NCI-H2107 treated with DMSO at 0.1 percent for 48 hours (cell line): Measurements from ENCODE around the gene AXDND1.
"Not testable (repeated sequence)": the region's sequence is repeated elsewhere in the genome, so short reads cannot be mapped to it uniquely, and the experiment has no call there.

Experiments
- DNase-seq: peaks from one replicate; lab custom pipeline; 2025; ENCODE audit not compliant: unreplicated experiment; lab: John Stamatoyannopoulos, UW

AXDND1 gene

GRCh38 chr1:179369751-179370341 lies 4.1 kb downstream of the AXDND1 start:
- peak; percentile 94 for DNase-seq

GRCh38 chr1:179372160-179372559 lies 6.4 kb downstream of the AXDND1 start:
- DNase-seq, result no peak

- DNase-seq, result no peak
Measured at GRCh38 chr1:179376223-179376622, 10.5 kb downstream of the AXDND1 start.

- no peak for DNase-seq
Measured at GRCh38 chr1:179380299-179380698, 14.5 kb downstream of the AXDND1 start.

GRCh38 chr1:179384027-179384426 lies 18.3 kb downstream of the AXDND1 start:
- DNase-seq, result no peak

- DNase-seq, result no peak
Measured at GRCh38 chr1:179385510-179385909, 19.7 kb downstream of the AXDND1 start.

GRCh38 chr1:179393721-179394120 lies 27.9 kb downstream of the AXDND1 start:
- DNase-seq, result no peak

GRCh38 chr1:179399399-179399798 lies 33.6 kb downstream of the AXDND1 start:
- DNase-seq, result not testable (repeated sequence)

GRCh38 chr1:179417760-179418159 lies 52.0 kb downstream of the AXDND1 start:
- DNase-seq, result not testable (repeated sequence)

- not testable (repeated sequence) for DNase-seq
Measured at GRCh38 chr1:179418706-179419105, 52.9 kb downstream of the AXDND1 start.

GRCh38 chr1:179424610-179425009 lies 58.8 kb downstream of the AXDND1 start:
- DNase-seq, result no peak

GRCh38 chr1:179425186-179425585 lies 59.4 kb downstream of the AXDND1 start:
- DNase-seq, result no peak

- DNase-seq, result no peak
Measured at GRCh38 chr1:179437171-179437570, 71.4 kb downstream of the AXDND1 start.

- DNase-seq, result not testable (repeated sequence)
Measured at GRCh38 chr1:179439646-179440045, 73.9 kb downstream of the AXDND1 start.

- DNase-seq, result not testable (repeated sequence)
Measured at GRCh38 chr1:179440301-179440700, 74.5 kb downstream of the AXDND1 start.

- DNase-seq, result no peak
Measured at GRCh38 chr1:179440971-179441370, 75.2 kb downstream of the AXDND1 start.

GRCh38 chr1:179441501-179441900 lies 75.7 kb downstream of the AXDND1 start:
- no peak for DNase-seq

- DNase-seq, result not testable (repeated sequence)
Measured at GRCh38 chr1:179442846-179443245, 77.1 kb downstream of the AXDND1 start.

- DNase-seq, result no peak
Measured at GRCh38 chr1:179445593-179445992, 79.8 kb downstream of the AXDND1 start.

GRCh38 chr1:179447489-179447888 lies 81.7 kb downstream of the AXDND1 start:
- DNase-seq, result peak; percentile 2

GRCh38 chr1:179448437-179449149 lies 82.8 kb downstream of the AXDND1 start:
- DNase-seq, result no peak

GRCh38 chr1:179459606-179460206 lies 93.9 kb downstream of the AXDND1 start:
- DNase-seq, result not testable (repeated sequence)
